CD4-positive, alpha-beta memory T cell (primary cell): ENCODE data around the gene TOR2A. TPM values are rescaled to one million over a fixed set of nuclear protein-coding genes. Genes with fewer than 3 reads are reported as not detected.

ENCODE experiments used
- CTCF ChIA-PET: fragments of 350-600 bp; sonication (Branson Sonifier 250); formaldehyde crosslinking; loops from one replicate; lab custom pipeline; 2021; ENCODE audit warnings: inconsistent platforms; ENCODE audit not compliant: partially characterized antibody; lab: Charles Lee
- POLR2A ChIA-PET: fragments of 350-600 bp; sonication (Branson Sonifier 250); formaldehyde crosslinking; loops from one replicate; lab custom pipeline; 2021; ENCODE audit not compliant: partially characterized antibody; lab: Charles Lee
- DNase-seq, 5 donors: peaks; one replicate each; pipeline versions ENCODE4 v3.0.0 to v3.0.0-alpha.2; 2020 to 2022; ENCODE audit warnings: mixed read lengths in 1 of 5
- H3K27ac ChIP-seq: one replicate; pipeline ENCODE4 v1.7.0; 2013; ENCODE audit warnings: low read depth, low read length
- H3K27me3 ChIP-seq: 2 replicates; pipeline ENCODE4 v1.7.0; 2013; ENCODE audit warnings: mild to moderate bottlenecking, low read length, moderate library complexity; ENCODE audit not compliant: insufficient read depth
- H3K36me3 ChIP-seq: 2 replicates; pipeline ENCODE4 v1.7.0; 2013; ENCODE audit warnings: mild to moderate bottlenecking, low read length, moderate library complexity; ENCODE audit not compliant: insufficient read depth
- H3K4me1 ChIP-seq: 2 replicates; pipeline ENCODE4 v1.7.0; 2013; ENCODE audit warnings: mild to moderate bottlenecking, low read length, moderate library complexity; ENCODE audit not compliant: insufficient read depth
- H3K4me3 ChIP-seq, 2 donors: one replicate each; pipeline ENCODE4 v1.7.0; 2013; ENCODE audit warnings: low read length in 2 of 2, mild to moderate bottlenecking in 1 of 2
- H3K9me3 ChIP-seq, 2 donors: one replicate each; pipeline ENCODE4 v1.7.0; 2013; ENCODE audit warnings: low read length in 2 of 2, control low read depth in 1 of 2; ENCODE audit not compliant: control insufficient read depth in 1 of 2
- H3K27ac Mint-ChIP-seq, 7 donors: one replicate each; pipeline ENCODE4 v1.8.0; 2020 to 2021; ENCODE audit warnings: mixed read lengths in 7 of 7, mild to moderate bottlenecking in 6 of 7, inconsistent platforms in 3 of 7, moderate library complexity in 3 of 7
- H3K27me3 Mint-ChIP-seq, 2 donors: one replicate each; pipeline ENCODE4 v1.8.0; 2020 to 2021; ENCODE audit warnings: mixed read lengths in 2 of 2
- H3K36me3 Mint-ChIP-seq, 2 donors: one replicate each; pipeline ENCODE4 v1.8.0; 2020 to 2021; ENCODE audit warnings: mixed read lengths in 2 of 2, inconsistent platforms in 1 of 2, mild to moderate bottlenecking in 1 of 2
- H3K4me1 Mint-ChIP-seq, 4 donors: one replicate each; pipeline ENCODE4 v1.8.0; 2020 to 2021; ENCODE audit warnings: mixed read lengths in 4 of 4, mild to moderate bottlenecking in 1 of 4
- H3K4me3 Mint-ChIP-seq, 8 donors: one replicate each; pipeline ENCODE4 v1.8.0; 2020 to 2021; ENCODE audit warnings: mixed read lengths in 8 of 8, mild to moderate bottlenecking in 7 of 8, moderate library complexity in 6 of 8, inconsistent platforms in 3 of 8
- H3K9me3 Mint-ChIP-seq, 8 donors: one replicate each; pipeline ENCODE4 v1.8.0; 2020 to 2021; ENCODE audit warnings: mixed read lengths in 8 of 8, mild to moderate bottlenecking in 5 of 8, inconsistent platforms in 3 of 8, moderate library complexity in 1 of 8
- intact Hi-C: fragments of 100-400 bp; cut with micrococcal nuclease; formaldehyde crosslinking; loops from one replicate; pipeline ENCODE4 v1.15.1; 2023
- polyA plus RNA-seq, 2 donors: library from polyadenylated mRNA; unstranded; fragments of 300-500 nt; fragmentation: Illumina TruSeq; gene quantifications; one replicate each; pipeline ENCODE4 v1.2.3, GENCODE V29; 2021
- total RNA-seq, 2 experiments: library from RNA; stranded (reverse); gene quantifications; one replicate each; pipeline ENCODE4 v1.2.3, GENCODE V29; 2021

TOR2A gene
- total and polyA plus RNA-seq, 4 experiments from 2014 or later: 14.3 to 27.1 (median 20.8) TPM

DNA sequence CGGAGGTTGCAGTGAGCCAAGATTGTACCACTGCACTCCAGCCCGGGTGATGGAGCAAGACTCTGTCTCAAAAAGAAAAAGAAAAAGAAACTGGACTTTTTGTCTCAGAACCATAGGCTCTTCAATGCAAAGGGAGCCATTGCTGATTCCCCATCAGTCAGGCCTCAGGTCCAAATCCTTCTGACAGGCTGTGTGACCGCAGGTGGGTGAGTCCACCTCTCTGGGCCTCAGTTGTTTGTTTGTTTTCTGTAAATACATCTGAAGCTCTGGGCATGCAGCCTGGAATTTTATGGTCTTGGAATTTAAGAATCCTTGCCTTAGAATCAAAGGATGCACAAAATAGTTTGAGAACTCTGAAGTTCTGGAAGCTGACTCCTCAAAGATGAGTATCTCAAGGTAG is 21.1 kb upstream of the TOR2A start:
- Mint-ChIP-seq H3K9me3 (no peaks in the 10 kb centered on the region), H3K27ac (no peak overlapping the region), H3K4me1 (peaks cover 4 to 8% (median 6%) of the 10 kb centered on the region in 4 donors), H3K4me3 (no peak overlapping the region), H3K27me3 (no peaks in the 10 kb centered on the region), H3K36me3 (peaks cover 9 to 33% of the 10 kb centered on the region in 2 donors)
- H3K36me3 ChIP-seq: peaks cover 31% of the 10 kb centered on the region
- H3K4me1 ChIP-seq: no peaks in the 10 kb centered on the region
- no peak overlapping the region for H3K4me3 ChIP-seq
- no peak for DNase-seq
- CTCF ChIA-PET: interaction anchor here (1.0 to 1.2 kb wide), 3 partner anchors 11 to 165 kb away, joined by 4 to 7 read pairs (median 5); partner anchors contain the start of gene TOR2A
- no peaks in the 10 kb centered on the region for H3K27me3 ChIP-seq
- no peak overlapping the region for H3K27ac ChIP-seq
- POLR2A ChIA-PET: interaction anchor here (0.6 to 1.2 kb wide), 4 partner anchors 9 to 19 kb away, joined by 3 to 7 read pairs (median 3); no protein-coding TSS in a partner anchor
- H3K9me3 ChIP-seq: no peaks in the 10 kb centered on the region
- intact Hi-C loops: no loop called here

DNA sequence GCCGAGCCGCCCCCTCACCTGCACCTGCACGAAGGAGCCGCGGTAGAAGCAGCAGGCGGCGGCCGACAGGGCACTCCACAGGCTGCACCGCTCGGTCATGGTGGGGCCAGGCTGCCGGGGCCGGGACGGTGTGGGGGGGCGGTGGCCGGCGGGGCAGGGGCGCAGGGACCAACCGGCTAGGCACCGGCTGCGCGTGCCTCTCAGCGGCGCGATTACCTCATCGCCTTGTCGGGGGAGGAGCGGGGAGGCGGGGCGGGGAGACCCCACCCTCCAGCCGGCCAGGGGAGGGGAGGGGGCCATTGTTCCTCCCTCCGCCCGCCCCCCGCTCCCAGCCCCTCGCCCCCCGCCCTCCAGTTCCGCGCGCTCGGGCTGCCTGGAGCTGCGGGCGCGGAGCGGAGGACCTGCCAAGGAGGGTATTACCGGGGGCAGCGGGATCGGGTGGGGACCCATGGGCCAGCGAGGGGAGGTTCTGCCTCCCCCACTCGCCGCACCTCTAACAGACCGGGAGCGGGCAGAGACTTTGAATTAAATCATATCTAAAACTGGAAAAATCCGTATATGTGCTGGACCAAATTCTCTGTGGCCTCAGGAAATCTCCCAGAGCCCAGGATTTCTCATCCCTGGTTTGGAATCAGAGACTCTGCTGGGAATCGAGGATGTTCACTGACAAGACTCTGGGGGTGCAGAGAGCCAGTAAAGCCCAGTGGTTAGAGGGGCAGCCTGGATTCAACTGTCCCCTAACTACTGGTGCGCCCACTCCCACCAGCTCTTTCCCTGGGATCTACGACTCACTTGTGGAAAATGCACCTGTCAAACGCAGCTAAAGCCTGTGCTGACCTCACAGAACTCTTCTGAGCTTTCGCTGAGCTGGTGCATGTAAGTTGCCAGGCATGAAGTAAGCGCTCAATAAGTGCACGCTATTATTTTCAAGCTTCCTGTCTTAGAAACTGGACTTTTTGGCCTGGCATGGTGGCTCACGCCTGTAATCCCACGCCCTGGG is 20.3 kb upstream of the TOR2A start:
- Histone ChIP-seq H3K4me1 (no peaks in the 10 kb centered on the region), H3K27me3 (no peaks in the 10 kb centered on the region), H3K36me3 (peaks cover 40% of the 10 kb centered on the region), H3K27ac (no peak overlapping the region), H3K4me3 (no peak overlapping the region), H3K9me3 (no peaks in the 10 kb centered on the region)
- Mint-ChIP-seq H3K4me1 (peaks cover 4 to 12% (median 8%) of the 10 kb centered on the region in 4 donors), H3K36me3 (peaks cover 13 to 37% of the 10 kb centered on the region in 2 donors), H3K27ac (no peak overlapping the region), H3K9me3 (no peaks in the 10 kb centered on the region), H3K27me3 (no peaks in the 10 kb centered on the region), H3K4me3 (no peak overlapping the region)
- intact Hi-C loops: no loop called here
- CTCF ChIA-PET: interaction anchor here (1.1 to 1.2 kb wide), 2 partner anchors 10 to 21 kb away, joined by 4 to 7 read pairs; partner anchors contain the start of gene TOR2A
- no peak for DNase-seq
- POLR2A ChIA-PET: interaction anchor here (0.7 to 1.2 kb wide), 4 partner anchors 8 to 18 kb away, joined by 3 to 4 read pairs (median 3); no protein-coding TSS in a partner anchor

DNA sequence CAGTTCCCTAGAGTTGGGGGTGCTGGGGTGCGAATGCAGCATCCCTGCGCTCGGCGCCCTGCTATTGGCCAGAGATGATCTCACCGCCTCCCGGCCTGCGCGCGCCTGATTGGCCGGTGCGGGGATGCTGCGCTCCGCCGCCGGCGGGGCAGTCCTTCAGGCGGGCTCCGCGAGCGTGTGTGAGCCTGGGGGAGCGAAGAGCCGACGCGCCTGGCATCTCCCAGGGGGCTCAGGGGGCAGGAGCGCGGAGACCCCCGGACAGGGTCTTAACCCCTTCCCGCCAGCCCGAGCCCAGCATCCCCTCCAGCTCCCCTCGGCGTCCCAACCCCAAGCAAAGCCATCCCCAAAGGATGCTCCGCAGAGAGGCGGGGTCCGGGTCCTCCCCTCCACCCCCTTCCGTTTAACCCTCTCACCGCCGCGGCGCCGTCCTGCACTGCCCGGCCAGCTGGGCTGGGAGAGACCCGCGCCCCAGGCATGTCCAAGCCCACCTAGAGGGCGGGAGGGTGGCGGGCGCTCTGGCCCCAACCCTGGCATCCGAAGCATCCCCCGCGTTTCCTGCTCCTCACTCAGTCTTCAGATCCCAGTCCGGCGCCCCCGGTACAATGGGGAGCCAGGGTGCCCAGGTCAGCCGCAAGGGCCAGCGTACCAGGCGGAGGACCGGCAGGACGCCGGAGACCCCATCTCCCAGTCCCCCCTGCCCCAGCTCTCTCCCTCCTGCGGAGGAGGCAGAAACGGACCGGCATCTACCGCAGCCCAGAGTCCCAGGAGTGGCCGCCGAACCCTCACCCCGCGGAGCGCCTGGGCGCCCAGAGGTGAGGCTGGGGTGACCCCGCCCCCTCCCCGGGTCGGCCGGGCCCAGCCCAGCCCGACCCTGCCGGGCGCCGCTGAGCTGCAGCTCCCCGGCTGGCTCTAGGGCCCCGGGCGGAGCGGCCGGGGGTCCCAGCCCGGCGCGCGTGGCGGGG is 19.3 kb upstream of the TOR2A start:
- CTCF ChIA-PET: no interaction called here
- Histone ChIP-seq H3K9me3 (no peaks in the 10 kb centered on the region), H3K27me3 (no peaks in the 10 kb centered on the region), H3K36me3 (peaks cover 48% of the 10 kb centered on the region), H3K4me3 (no peak overlapping the region), H3K27ac (no peak overlapping the region), H3K4me1 (no peaks in the 10 kb centered on the region)
- H3K27me3 Mint-ChIP-seq: no peaks in the 10 kb centered on the region
- no peaks in the 10 kb centered on the region for H3K9me3 Mint-ChIP-seq
- no peak overlapping the region for H3K4me3 Mint-ChIP-seq
- peaks cover 15 to 40% of the 10 kb centered on the region in 2 donors for H3K36me3 Mint-ChIP-seq
- peaks cover 4 to 12% (median 8%) of the 10 kb centered on the region in 4 donors for H3K4me1 Mint-ChIP-seq
- no peak for DNase-seq
- intact Hi-C loops: no loop called here
- H3K27ac Mint-ChIP-seq: no peak overlapping the region
- POLR2A ChIA-PET: interaction anchor here (0.6 to 1.0 kb wide), 3 partner anchors 16 to 1060 kb away, joined by 3 to 4 read pairs (median 3); no protein-coding TSS in a partner anchor

DNA sequence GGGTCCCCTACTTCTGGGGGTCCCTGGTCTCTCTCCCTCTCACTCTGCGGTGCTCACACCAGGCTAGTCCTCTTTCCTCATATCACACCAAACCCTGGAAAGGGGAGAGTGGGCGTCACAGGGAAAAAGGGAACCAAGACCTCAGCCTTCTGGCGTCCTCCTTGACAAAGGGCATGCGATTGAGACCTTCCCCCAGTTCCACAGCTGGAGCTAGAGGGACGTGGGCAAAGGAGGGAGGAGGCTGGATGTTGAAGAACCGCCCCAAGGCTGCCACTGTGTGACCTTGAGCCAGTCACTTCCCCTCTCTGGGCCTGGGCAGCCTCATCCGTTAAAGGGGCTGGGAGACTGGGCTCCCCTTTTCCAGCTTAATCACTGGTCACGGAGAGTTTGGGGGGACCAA is 18.5 kb upstream of the TOR2A start:
- peaks cover 52% of the 10 kb centered on the region for H3K36me3 ChIP-seq
- CTCF ChIA-PET: no interaction called here
- DNase-seq: no peak
- H3K4me1 ChIP-seq: no peaks in the 10 kb centered on the region
- Mint-ChIP-seq H3K36me3 (peaks cover 11 to 42% of the 10 kb centered on the region in 2 donors), H3K9me3 (no peaks in the 10 kb centered on the region), H3K4me1 (peaks cover under 1 to 12% (median 7%) of the 10 kb centered on the region in 4 donors), H3K4me3 (no peak overlapping the region), H3K27me3 (no peaks in the 10 kb centered on the region), H3K27ac (peak overlapping the region in 2 of 7 donors; percentile 56 to 67)
- POLR2A ChIA-PET: interaction anchor here (0.6 kb wide), 1 partner anchor 1060 kb away, joined by 3 read pairs; no protein-coding TSS in a partner anchor
- no peak overlapping the region for H3K27ac ChIP-seq
- intact Hi-C loops: no loop called here
- H3K9me3 ChIP-seq: no peaks in the 10 kb centered on the region
- H3K27me3 ChIP-seq: no peaks in the 10 kb centered on the region
- no peak overlapping the region for H3K4me3 ChIP-seq

DNA sequence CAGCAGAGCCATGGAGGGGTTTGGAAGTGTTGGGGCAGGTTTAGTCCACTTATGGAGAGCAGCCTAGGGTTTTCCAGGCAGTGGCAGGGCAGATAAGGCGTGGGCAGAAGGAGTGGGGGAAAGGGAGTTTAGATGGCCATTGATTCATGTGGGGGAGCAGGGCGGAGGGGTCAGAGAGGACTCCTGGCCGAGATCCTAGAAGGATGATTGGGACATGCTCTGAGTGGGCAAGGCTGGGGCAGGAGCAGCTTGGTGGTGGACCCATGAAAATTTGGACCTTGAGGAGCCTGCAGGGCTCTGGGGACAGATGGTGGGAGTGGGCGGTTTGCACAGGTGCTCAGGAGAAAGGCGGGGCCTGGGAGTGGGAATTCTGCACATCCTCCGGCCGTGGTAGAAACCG is 18.1 kb upstream of the TOR2A start:
- no peak overlapping the region for H3K4me3 ChIP-seq
- no peak overlapping the region for H3K27ac ChIP-seq
- DNase-seq: no peak
- no peak overlapping the region for H3K4me3 Mint-ChIP-seq
- H3K4me1 ChIP-seq: no peaks in the 10 kb centered on the region
- peak overlapping the region in 6 of 7 donors; percentile 37 to 93 (median 75) for H3K27ac Mint-ChIP-seq
- ChIA-PET CTCF (no interaction called here), POLR2A (no interaction called here)
- no peaks in the 10 kb centered on the region for H3K27me3 Mint-ChIP-seq
- no peaks in the 10 kb centered on the region for H3K9me3 Mint-ChIP-seq
- no peaks in the 10 kb centered on the region for H3K27me3 ChIP-seq
- peaks cover 9 to 44% of the 10 kb centered on the region in 2 donors for H3K36me3 Mint-ChIP-seq
- peaks cover 0 to 12% (median 6%) of the 10 kb centered on the region in 4 donors for H3K4me1 Mint-ChIP-seq
- no peaks in the 10 kb centered on the region for H3K9me3 ChIP-seq
- H3K36me3 ChIP-seq: peaks cover 53% of the 10 kb centered on the region
- intact Hi-C loops: no loop called here

DNA sequence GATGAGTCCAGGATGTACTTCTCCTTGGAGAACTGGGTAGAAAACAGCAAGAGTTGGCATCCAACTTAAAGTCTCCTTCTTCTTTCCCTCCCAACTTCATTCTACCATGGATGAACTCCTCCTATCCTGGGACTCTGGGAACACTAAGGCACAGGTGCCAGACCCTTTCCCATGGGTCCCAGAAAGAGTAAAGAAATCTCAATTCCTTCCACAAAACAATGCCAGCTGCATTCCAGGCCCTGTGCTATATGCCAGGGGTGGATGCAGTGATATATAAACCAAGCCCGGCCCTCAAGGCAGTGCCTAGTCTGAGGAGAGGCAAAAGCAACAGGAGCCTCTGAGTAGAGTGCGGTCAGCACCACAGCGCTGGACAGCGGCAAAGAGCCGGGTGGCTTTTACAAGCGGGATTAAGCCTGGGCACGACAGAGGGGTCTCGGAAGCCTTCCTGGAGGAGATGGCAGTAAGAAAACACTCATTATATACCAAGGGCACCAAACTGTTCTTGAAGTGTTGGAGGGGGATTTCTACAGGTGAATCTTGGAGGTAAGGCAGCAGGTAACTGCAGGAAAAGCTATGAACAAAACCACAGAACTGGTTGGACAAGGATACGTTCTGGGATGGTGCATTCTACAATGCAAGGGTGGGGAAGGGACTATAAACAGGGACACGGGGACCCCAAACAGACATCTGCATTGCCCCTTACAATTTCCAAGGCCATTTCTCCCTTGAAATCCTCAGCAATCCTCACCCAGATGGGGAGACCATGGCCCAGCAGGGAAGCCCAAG is 16.4 kb upstream of the TOR2A start:
- H3K36me3 Mint-ChIP-seq: peaks cover 9 to 58% of the 10 kb centered on the region in 2 donors
- Histone ChIP-seq H3K9me3 (no peaks in the 10 kb centered on the region), H3K36me3 (peaks cover 60% of the 10 kb centered on the region), H3K4me1 (no peaks in the 10 kb centered on the region), H3K27ac (no peak overlapping the region), H3K27me3 (no peaks in the 10 kb centered on the region), H3K4me3 (no peak overlapping the region)
- H3K27ac Mint-ChIP-seq: peak overlapping the region in 5 of 7 donors; percentile 48 to 87 (median 62)
- no peak for DNase-seq
- intact Hi-C loops: no loop called here
- POLR2A ChIA-PET: no interaction called here
- CTCF ChIA-PET: no interaction called here
- peaks cover 6 to 19% (median 7%) of the 10 kb centered on the region in 4 donors for H3K4me1 Mint-ChIP-seq
- H3K4me3 Mint-ChIP-seq: no peak overlapping the region
- H3K9me3 Mint-ChIP-seq: no peaks in the 10 kb centered on the region
- H3K27me3 Mint-ChIP-seq: no peaks in the 10 kb centered on the region
